Stimulated activated CD4-positive, alpha-beta T cell treated with anti-CD3 and anti-CD28 coated beads, Interleukin-2, amount 100 ng/mL, for 24 hours (primary cell): ENCODE measurements around the gene IRX5.

Experiments
- DNase-seq, 2 donors: peaks; one replicate each; pipeline ENCODE4 v3.0.0-alpha.2; 2020

Gene IRX5

GRCh38 chr16:54930005-54930868, at the start of gene IRX5:
Gene IRX5 (plus strand): TSS chr16:54930865. CDS start chr16:54931199, 334 bp downstream.
- peak in 1 of 2 donors; percentile 59 for DNase-seq

DNA sequence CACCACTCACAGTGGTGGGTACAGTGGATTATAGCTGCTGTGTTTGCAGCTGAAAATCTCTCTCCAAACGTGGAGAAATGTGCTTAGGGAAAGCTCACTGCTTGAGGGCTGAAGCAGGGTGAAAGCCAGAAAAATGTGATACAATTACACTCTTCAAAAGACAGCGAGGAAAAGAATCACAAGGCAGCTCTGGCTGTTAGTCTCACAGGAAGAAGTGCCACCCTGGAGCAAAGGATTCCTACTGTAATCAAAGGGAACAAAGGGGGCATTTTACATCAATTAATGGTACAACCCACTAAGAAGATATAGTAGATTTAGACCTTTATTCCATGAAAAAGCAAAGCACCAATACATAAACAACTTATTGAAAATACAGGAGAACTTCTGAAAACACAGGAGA, 48.1 kb upstream of the IRX5 start:
- no peak for DNase-seq

- DNase-seq: no peak
Measured at GRCh38 chr16:54883358-54883757, 47.3 kb upstream of the IRX5 start.

- DNase-seq: no peak
Measured at GRCh38 chr16:54886078-54886477, 44.6 kb upstream of the IRX5 start.

GRCh38 chr16:54890381-54890780, 40.3 kb upstream of the IRX5 start:
- no peak for DNase-seq

DNA sequence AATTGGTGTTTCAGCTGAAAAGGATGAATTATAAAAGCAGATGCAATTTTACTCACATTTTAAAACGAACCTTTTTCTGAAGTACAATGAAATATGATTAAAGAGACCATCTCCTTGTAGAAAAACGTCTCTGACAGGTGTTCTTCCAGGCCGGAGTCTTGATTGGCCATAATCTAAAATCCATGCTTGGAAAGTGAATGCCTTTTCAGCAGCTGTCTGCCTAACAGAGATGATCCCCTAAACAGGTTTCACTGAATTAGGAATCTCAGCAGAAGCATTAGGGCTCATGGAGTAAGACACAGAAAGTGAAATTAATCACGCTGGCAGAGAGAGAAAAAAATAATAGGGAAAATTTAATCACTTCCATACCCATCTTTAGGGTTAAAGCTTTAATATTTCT, 39.3 kb upstream of the IRX5 start:
- DNase-seq: no peak

- DNase-seq: no peak
Measured at GRCh38 chr16:54892981-54893380, 37.7 kb upstream of the IRX5 start.

GRCh38 chr16:54897930-54898329, 32.7 kb upstream of the IRX5 start:
- DNase-seq: no peak

DNA sequence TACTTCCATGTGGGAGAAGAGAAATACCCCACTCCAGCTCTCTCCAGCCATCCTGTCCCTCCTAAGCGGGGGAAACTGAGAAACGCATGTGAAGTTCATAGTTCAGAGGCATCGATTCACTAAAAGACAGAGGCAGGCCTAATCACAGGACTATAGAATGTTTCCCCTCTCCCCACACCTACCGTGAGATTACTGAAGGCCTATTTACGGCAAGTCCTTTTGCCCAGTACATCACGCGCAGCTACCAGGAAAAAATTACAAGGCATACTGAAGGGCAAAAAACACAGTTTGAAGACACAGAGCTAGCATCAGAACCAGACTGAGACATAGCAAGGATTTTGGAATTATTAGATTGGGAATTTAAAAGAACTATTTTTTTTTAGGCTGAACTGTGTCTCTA, 29.1 kb upstream of the IRX5 start:
- DNase-seq: no peak

GRCh38 chr16:54903047-54903446, 27.6 kb upstream of the IRX5 start:
- DNase-seq: no peak

- no peak for DNase-seq
Measured at GRCh38 chr16:54911079-54911478, 19.6 kb upstream of the IRX5 start.

GRCh38 chr16:54912720-54913119, 17.9 kb upstream of the IRX5 start:
- no peak for DNase-seq

- no peak for DNase-seq
Measured at GRCh38 chr16:54921206-54921824, 9.3 kb upstream of the IRX5 start.

DNA sequence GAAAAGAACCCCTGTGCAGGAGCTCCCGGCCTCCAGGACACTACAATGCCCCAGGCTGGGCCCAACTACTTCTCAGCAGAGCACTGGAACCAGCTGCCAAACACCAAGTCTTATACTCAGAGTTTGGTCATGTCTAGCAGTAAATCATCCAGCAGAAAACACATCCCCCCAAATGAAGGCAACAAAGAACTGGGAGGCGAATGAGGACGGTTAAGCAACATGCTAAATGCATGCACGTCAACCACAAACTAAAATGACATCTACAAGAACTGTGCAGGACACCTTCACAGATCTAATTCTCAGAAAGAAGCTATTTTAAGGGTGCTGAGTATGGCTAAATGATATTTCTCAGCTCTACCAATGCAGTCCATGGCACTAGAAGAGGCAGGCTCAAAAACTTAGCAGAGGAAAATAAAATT, 7.6 kb upstream of the IRX5 start:
- no peak for DNase-seq

DNA sequence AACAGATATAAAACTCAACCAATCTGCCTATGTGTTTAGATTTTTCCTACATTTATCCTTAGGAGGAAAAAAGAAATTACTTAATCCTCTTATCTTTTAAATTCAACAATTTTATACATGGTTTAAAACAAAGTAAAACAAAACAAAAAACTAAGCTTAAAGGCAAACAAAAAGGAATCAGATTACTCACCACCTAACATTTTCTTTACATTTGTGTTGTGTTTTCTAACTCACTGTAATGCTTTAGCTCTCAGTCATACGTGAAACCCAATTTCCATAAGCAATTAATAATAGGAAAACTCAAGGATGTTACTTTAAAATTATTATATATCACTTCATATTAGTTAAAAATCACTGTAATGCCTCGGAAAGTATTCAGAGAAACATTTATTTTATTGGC, 6.7 kb upstream of the IRX5 start:
- DNase-seq: no peak

DNA sequence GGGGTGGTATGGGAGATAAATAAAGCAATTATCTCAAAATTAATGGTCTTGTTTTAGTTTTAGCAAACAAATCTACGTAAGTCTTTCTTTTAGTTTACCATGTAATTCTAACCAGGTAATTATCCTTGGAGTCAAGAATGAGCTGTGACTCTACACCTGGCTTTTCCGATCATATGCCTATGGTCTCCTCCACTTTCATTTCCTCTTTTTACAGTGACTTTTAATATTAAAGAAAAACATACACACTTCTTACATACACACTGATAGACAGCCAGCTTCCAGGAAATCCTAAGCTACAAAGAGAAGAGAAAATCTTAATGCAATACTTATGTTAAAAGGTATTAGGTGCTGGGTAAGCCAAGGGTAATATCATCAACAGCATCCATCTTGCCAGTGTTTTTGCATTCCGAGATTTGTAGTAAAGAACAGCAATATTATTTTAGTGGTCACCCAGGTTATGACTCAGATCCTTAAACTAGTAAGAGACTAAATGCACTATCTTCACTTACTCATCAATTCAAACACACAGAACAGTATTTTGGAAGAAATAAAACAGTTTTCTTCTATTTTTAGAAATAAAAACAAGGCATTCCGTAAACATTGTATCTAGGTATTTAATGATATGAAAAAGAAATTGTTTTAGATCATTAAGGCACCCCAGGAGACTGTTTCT, 4.4 kb upstream of the IRX5 start:
- DNase-seq: no peak

DNA sequence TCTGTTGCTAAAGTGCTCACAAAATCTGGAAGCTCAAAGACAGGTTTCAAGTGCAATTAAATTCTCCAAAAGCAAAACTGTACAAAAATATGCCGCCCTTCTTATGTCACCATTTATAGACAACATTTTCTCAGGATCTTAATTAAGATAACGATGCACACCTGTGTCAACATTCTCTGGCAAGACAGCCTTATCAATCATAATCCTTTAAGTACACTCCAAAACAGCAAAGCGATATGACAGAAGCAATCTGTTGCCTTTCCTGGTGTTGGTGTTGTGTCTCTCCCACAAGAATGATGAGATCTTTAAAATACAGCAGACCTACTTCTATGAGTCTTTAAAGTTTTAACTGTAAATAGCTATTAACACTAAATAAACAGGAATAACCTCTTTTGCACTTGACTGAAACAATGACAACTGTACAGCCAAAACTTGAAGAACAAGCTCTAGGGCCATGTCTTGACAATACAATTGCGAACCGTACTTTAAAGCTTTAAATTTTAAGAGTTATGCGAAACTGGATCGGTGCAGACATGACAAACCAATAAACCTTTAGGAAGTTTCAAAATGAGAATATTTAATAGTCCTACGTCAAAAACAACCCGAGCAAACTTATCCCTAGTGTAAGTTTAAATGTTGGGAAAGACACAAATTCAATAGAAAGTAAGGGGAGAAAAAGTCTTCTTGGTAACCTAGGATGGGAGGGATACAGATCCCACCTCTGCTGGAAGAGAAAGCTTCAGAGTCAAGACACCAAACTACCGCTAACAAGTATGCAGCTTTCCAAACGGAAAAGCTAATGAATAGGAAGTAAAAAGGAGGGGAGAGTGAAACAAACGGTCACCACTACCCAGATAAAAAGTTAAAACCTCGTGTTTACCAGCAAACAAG, 3.3 kb upstream of the IRX5 start:
- no peak for DNase-seq

DNA sequence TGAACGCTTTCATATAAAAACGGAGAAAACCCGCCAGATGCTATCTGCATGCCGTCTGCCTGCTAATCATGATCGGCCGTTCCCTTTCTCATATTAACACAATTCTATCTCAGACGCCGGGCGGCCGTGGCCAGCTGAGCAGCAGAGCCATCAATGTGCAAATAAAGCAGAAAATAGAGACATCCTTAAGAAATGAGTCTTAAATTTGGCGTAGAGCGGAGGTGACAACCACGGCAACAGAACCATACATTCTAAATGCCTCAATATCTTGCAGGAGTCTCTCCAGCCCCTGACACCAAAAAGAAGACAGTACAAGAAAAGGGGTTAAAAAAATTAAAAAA, 2.7 kb upstream of the IRX5 start:
- no peak for DNase-seq

GRCh38 chr16:54928411-54929089, 2.1 kb upstream of the IRX5 start:
- peak; percentile 28 to 43 for DNase-seq

GRCh38 chr16:54929090-54930004, 1.3 kb upstream of the IRX5 start:
- peak; percentile 93 to 97 for DNase-seq

GRCh38 chr16:54930869-54931119, 129 bp downstream of the IRX5 start:
- DNase-seq: no peak
